Hematopoietic multipotent progenitor cell treated with erythropoietin and hydrocortisone succinate and interleukin-3 and kit ligand, for 17 days (in vitro differentiated cells): ENCODE results near the gene TTC9.
A peak's percentile ranks its signal among the peaks of the same experiment; 100 is the strongest.
"Not testable (repeated sequence)": the region's sequence is repeated elsewhere in the genome, so short reads cannot be mapped to it uniquely, and the experiment has no call there.

Source experiments
- DNase-seq: peaks from one replicate; pipeline ENCODE4 v3.0.0-alpha.2; 2015; ENCODE audit warnings: low spot score

TTC9 gene

DNA sequence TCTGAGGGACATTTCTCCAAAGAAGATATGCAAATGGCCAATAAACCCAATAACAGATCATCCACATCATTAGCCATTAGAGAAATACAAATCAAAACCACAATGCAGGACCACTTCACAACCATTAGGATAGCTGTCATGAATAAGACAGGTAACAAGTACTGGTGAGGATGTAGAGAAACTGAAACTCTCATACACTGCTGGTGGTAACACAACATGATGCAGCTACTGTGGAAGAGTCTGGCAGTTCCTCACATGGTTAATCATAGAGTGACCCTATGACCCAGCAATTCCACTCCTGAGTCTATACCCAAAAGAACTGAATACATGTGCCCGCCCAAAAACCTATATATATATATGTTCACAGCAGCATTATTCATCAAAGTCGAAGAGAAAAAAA, 39.0 kb downstream of the TTC9 start:
- no peak for DNase-seq

DNA sequence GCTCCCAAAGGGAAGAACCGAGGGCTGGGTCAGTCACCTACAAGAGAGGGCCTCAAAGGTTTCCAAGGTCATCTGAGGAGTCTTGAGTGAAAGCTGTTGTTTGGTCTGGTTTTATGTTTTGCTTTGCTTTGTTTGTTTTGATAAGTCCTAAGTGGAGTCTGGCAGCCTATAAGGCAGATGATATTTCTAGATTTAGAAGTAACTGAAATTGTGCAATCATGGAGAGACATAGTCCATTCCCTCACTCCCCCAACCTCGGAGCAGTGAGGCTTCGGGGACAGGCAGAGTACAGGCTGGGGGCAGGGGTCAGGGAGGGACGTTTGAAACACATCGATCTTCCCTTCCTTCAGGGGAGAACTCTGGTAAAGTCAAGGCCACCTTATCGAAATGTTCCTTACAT, 42.3 kb downstream of the TTC9 start:
- DNase-seq: no peak

DNA sequence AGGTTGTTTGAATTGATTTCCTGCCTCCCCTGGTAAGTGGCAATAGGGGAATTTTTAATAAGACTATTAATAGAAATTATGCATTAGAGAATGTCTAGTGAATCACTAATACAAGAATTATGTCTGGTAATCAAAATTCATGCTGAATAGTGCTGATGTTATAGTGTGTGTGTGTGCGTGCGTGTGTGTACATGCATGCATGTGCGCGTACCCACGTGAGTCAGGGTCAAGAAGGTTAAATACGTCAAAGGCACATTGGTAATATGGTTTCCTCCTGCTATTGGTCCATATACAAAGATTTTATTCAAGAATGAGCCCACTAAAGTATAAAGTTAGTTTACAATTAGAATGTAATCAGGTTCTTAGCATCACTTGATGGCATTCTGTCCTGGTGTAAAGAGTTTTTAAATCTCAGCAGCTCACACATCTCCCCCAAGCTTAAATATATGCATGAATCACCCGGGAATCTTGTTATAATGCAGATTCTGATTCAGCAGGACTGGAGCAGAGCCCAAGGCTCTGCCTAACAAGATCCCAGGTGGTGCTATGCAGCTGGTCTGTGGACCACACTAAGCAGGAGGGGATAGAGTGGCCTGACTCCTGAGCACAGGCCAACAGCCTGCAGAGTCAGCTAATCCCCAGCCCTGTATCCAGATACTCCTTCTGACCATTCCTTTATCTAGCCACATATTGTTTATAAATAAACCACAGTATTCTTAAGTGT, 43.9 kb downstream of the TTC9 start:
- no peak for DNase-seq

GRCh38 chr14:70692210-70692609, 50.5 kb downstream of the TTC9 start:
- no peak for DNase-seq

GRCh38 chr14:70696026-70696425, 54.3 kb downstream of the TTC9 start:
- DNase-seq: no peak

DNA sequence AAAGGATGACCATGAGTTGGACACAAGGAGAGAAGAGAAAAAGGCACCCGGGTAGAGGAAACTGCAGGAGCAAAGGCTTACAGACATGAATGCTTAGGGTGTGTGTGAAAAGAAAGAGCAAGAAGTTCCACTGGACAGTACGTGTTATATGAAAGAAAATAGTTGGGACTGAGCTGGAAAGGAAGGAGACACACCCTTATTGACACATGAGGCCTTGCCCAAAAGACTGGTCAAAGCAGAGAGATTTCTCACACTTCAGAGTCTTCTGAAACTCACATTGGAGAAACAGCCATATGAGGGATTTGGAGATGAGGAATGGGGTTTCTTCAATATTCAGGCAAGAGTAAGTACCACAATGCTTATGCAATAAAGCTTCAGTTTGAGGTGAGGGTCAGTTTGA, 56.0 kb downstream of the TTC9 start:
- DNase-seq: no peak

GRCh38 chr14:70698288-70698687, 56.6 kb downstream of the TTC9 start:
- DNase-seq: peak; percentile 7

- no peak for DNase-seq
These were observed 57.9 kb downstream of the TTC9 start for GRCh38 chr14:70699646-70700045.

DNA sequence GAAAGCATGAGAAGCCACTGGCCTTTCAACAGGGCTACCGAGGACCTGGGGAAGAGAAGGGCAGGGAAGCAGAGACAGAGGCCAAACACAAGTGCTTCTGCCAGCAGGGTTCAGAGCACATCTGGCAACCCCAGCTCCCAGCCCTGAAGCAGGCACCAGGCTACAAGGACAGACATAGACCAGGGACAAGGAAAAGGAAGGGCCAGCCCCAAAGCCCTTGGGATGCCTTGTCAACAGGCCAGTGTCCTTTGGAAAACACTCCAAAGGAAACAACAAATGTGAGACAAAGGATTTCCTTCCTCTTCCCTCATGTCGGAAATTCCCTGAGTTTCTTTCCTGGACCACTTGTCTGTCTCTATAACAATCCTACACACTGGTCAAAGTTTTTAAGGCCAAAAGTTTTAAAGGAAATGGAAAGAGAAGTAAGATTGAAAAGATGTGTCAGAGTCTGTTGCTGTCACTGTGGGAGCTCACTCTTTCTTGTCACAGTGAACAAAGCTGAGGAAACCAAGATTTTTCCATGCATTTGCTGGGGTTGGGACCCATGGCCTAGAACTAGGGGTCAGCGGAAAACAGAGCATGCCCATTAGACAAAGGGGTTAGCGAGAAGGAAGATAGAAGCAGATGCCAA, 59.4 kb downstream of the TTC9 start:
- DNase-seq: no peak

GRCh38 chr14:70701610-70702009, 59.9 kb downstream of the TTC9 start:
- DNase-seq: no peak

GRCh38 chr14:70702161-70702560, 60.4 kb downstream of the TTC9 start:
- DNase-seq: no peak

DNA sequence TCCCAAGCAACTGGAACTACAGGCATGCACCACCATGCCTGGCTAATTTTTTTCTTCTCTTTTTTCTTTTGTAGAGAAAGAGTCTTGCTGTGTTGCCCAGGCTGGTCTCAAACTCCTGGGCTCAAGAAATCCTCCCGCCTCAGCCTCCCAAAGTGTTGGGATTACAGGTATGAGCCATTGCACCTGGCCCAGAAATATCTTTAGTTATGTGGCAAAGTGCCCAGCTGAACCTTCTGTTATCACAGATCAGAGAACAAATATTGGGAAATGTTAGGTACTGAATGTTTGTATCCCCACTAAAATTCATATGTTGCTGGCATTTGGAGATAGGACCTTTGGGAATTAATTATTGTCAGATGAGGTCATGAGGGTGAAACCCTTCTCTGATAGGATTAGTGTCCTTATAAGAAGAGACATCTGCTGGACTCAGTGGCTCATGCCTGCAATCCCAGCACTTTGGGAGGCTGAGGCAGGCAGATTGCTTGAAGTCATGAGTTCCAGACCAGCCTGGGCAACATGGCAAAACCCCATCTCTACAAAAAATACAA, 62.0 kb downstream of the TTC9 start:
- DNase-seq: not testable (repeated sequence)

DNA sequence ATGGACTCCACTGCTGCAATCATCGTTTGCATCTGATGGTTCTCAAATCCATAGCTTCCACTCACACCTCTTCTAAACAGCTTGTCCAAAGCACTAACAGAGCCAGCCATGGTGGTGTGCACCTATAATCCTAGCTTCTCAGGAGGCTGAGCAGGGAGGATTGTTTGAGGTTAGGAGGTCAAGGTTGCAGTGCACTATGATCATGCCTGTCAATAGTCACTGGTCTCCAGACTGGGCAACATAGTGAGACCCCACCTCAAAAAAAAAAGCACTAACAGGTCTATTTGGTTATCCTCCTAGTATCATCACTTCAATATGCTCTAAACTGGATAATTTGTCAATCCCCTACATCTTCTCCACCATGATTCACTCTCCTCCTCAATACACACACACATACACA, 63.2 kb downstream of the TTC9 start:
- no peak for DNase-seq

DNA sequence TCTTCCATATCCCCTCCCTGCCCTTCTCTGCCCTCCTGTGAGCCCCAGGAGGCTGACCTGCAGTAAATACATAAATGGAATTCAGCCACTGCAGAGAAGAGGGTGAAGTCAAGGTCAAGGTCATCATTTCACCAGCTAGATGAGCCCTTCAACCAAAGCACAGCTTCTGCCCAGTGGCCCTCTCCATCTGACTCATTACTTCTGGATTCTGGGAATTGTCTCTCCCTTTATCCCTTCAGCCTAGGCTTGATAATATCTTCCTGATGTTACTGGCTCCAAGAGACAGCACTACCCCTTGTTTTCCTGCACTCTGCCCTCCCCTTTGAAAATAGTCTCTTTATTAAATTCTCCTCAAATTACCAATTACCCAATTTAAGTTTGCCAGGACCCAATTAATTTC, 64.5 kb downstream of the TTC9 start:
- DNase-seq: no peak

GRCh38 chr14:70707138-70708038, 65.7 kb downstream of the TTC9 start:
- no peak for DNase-seq

- no peak for DNase-seq
These were observed 67.2 kb downstream of the TTC9 start for GRCh38 chr14:70708717-70709570.

- DNase-seq: no peak
These were observed 68.1 kb downstream of the TTC9 start for GRCh38 chr14:70709726-70710382.

DNA sequence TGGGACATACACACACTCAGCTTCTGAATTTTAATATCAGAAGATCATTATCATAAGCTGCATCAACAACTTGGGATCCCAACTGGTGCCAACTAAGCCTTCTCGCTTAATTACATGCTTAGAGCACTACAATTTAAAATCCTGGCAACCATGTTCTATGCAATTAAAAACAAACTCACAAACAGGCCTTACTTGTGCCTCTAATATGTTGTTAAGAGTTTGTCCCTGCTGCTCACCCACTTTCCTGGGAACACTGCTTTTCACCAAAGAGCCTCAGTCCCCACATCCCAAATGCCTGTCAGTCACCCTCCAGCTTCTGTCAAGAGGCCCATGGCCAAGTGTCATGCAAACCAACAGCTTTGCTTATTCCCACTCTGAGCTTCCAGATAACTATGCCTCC, 69.7 kb downstream of the TTC9 start:
- DNase-seq: no peak

DNA sequence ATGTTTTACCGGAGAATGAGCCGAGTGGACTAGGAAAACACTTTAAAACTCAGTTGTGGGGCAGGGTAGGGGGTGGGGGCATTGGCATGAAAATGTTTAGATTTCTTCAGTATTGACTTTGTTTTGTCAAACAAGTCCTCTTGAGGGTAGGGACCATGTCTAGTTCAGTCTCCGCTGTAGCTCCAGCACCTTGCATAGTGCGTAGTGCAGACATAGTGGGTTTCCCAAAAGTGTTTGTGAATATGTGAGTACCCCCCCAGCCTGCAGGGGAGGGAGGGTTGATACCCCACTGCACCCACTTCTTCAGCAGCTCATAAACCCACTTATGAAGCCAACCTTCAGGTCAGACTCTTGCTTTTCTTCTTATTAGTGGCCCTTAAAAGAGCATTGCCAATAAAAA, 71.4 kb downstream of the TTC9 start:
- DNase-seq: no peak

DNA sequence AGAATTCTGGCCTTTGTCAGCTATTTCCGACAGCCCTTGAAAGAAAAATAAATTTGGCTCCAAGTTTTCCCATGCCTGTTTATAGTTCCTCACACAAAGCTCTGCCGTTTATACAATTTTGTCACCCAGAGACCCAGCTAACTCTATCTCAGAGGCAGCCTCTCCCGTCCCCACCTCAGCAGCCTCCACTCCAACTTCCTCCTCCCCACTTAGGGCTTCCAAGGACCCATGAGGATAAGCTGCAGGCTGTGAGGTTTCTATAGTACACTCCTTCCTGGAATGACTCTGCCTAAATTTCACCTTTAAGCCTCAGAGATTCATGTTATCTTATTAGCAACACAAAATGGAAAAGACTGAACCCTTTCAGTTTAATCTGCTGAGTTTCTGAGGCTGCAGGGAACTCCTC, 71.8 kb downstream of the TTC9 start:
- DNase-seq: no peak

GRCh38 chr14:70714055-70714550, 72.4 kb downstream of the TTC9 start:
- peak; percentile 25 for DNase-seq
